Skeletal muscle tissue (tissue), 4 donors: ENCODE data around the gene NUAK1. TPM values are rescaled to one million over a fixed set of nuclear protein-coding genes. Genes with fewer than 3 reads are reported as not detected.
A peak's percentile ranks its signal among the peaks of the same experiment; 100 is the strongest.

ENCODE experiments used
- H3K27ac ChIP-seq: one replicate; pipeline ENCODE4 v1.7.0; 2013; ENCODE audit warnings: mild to moderate bottlenecking, low read depth, low read length, inconsistent platforms
- H3K27me3 ChIP-seq, 3 donors: one replicate each; pipeline ENCODE4 v1.7.0; 2013; ENCODE audit warnings: low read length in 3 of 3; ENCODE audit not compliant: control insufficient read depth in 3 of 3, insufficient read depth in 3 of 3
- H3K36me3 ChIP-seq, 3 donors: one replicate each; pipeline ENCODE4 v1.7.0; 2013; ENCODE audit warnings: low read length in 3 of 3; ENCODE audit not compliant: control insufficient read depth in 3 of 3, insufficient read depth in 3 of 3
- H3K4me1 ChIP-seq, 3 donors: one replicate each; pipeline ENCODE4 v1.7.0; 2013; ENCODE audit warnings: low read length in 3 of 3, mild to moderate bottlenecking in 3 of 3; ENCODE audit not compliant: control insufficient read depth in 3 of 3, insufficient read depth in 3 of 3
- H3K4me3 ChIP-seq, 3 donors: one replicate each; pipeline ENCODE4 v1.7.0; 2013; ENCODE audit warnings: low read length in 3 of 3
- H3K9ac ChIP-seq, 3 donors: one replicate each; pipeline ENCODE4 v1.7.0; 2013; ENCODE audit warnings: low read length in 3 of 3, mild to moderate bottlenecking in 3 of 3, moderate library complexity in 2 of 3, low read depth in 1 of 3
- H3K9me3 ChIP-seq, 3 donors: one replicate each; pipeline ENCODE4 v1.7.0; 2013; ENCODE audit warnings: low read length in 3 of 3; ENCODE audit not compliant: control insufficient read depth in 3 of 3
- total RNA-seq: library from RNA; depleted of rRNA; stranded (reverse); fragments of >200 nt; gene quantifications from one replicate; pipeline ENCODE4 v1.2.3, GENCODE V29; 2014
- donor health status: Osteomylitis.

The NUAK1 gene
- total RNA-seq, 1 donor from 2014 or later = 9.4 TPM

DNA sequence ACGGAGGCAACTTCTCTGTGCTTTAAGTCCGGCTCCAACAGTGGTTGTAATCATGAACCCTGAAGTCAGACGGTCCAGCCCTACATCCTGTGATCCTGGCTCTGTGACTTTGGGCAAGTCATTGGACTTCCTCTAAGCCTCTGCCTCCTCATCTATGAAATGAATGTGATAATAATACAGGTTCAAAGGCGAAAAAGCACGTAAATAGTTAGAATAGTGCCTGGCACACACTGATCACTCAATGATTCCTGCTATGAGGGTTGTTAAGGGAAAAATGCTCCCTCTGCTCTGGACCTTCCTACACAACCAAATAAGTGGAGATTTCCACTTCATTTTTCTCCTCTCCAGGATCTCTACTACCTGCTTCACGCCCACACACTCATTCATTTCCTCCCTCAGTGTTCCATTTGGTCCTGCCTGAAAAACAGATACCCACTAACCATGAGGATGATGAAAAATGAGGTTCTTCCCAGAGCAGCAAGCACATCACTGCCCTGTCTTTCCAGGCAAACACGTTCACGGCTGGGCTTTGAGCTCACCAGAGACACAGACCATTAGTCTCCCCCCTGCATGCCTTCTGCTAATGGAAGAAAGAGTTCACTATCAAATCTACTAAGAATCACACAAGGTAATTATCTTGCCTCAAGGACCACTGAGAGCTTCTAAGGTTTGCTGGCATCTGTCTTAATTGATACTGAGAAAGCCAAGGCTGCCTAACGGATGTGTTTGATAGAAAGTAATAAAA is 13.2 kb downstream of the NUAK1 start:
- Histone ChIP-seq H3K4me1 (peaks cover 67 to 75% (median 70%) of the 10 kb centered on the region in 3 donors), H3K27ac (no peak overlapping the region), H3K27me3 (no peaks in the 10 kb centered on the region), H3K4me3 (no peak overlapping the region), H3K9me3 (no peaks in the 10 kb centered on the region), H3K9ac (no peak overlapping the region), H3K36me3 (no peaks in the 10 kb centered on the region)

GRCh38 chr12:106123551-106124081 is 15.1 kb downstream of the NUAK1 start:
- peaks cover 71 to 83% (median 81%) of the 10 kb centered on the region in 3 donors for H3K4me1 ChIP-seq
- H3K9ac ChIP-seq = peak overlapping the region; percentile 52 to 71 (median 55)
- no peaks in the 10 kb centered on the region for H3K9me3 ChIP-seq
- H3K27me3 ChIP-seq = no peaks in the 10 kb centered on the region
- no peaks in the 10 kb centered on the region for H3K36me3 ChIP-seq
- peak overlapping the region in 1 of 3 donors; percentile 51 for H3K4me3 ChIP-seq
- peak overlapping the region; percentile 76 for H3K27ac ChIP-seq

DNA sequence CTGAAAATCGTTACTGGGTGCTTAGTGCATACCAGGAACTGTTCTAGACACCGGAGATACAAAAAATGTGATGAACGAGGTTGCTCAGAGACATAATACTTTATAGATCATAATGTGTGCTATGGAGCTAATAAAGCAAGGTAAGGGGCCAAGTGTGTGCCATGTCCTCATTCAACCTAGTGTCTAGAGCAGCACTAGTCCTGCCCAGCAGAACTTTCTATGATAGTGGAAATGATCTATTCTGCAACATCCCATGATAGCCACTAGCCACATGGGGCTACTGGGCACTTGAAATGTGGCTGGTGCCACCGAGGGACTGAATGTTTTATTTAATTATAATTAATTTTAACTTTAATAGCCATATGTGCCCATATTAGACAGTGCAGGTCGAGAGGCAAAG is 15.6 kb downstream of the NUAK1 start:
- Histone ChIP-seq H3K4me1 (peaks cover 74 to 82% (median 81%) of the 10 kb centered on the region in 3 donors), H3K9ac (peak overlapping the region; percentile 5 to 71 (median 20)), H3K27ac (peak overlapping the region; percentile 76), H3K36me3 (no peaks in the 10 kb centered on the region), H3K27me3 (no peaks in the 10 kb centered on the region), H3K9me3 (no peaks in the 10 kb centered on the region), H3K4me3 (no peak overlapping the region)

GRCh38 chr12:106122004-106122403 is 16.8 kb downstream of the NUAK1 start:
- H3K36me3 ChIP-seq = no peaks in the 10 kb centered on the region
- no peaks in the 10 kb centered on the region for H3K27me3 ChIP-seq
- H3K9ac ChIP-seq = no peak overlapping the region
- peaks cover 72 to 79% (median 78%) of the 10 kb centered on the region in 3 donors for H3K4me1 ChIP-seq
- no peaks in the 10 kb centered on the region for H3K9me3 ChIP-seq
- H3K4me3 ChIP-seq = no peak overlapping the region
- no peak overlapping the region for H3K27ac ChIP-seq

GRCh38 chr12:106120519-106121105 is 18.1 kb downstream of the NUAK1 start:
- Histone ChIP-seq H3K36me3 (no peaks in the 10 kb centered on the region), H3K27ac (peak overlapping the region; percentile 39), H3K9ac (no peak overlapping the region), H3K4me3 (no peak overlapping the region), H3K9me3 (no peaks in the 10 kb centered on the region), H3K27me3 (no peaks in the 10 kb centered on the region), H3K4me1 (peaks cover 70 to 76% (median 74%) of the 10 kb centered on the region in 3 donors)

- Histone ChIP-seq H3K27ac (peak overlapping the region; percentile 48), H3K9me3 (no peaks in the 10 kb centered on the region), H3K4me3 (no peak overlapping the region), H3K4me1 (peaks cover 72 to 77% (median 74%) of the 10 kb centered on the region in 3 donors), H3K36me3 (no peaks in the 10 kb centered on the region), H3K27me3 (no peaks in the 10 kb centered on the region), H3K9ac (no peak overlapping the region)
Observed at GRCh38 chr12:106119301-106119700, 19.5 kb downstream of the NUAK1 start.

DNA sequence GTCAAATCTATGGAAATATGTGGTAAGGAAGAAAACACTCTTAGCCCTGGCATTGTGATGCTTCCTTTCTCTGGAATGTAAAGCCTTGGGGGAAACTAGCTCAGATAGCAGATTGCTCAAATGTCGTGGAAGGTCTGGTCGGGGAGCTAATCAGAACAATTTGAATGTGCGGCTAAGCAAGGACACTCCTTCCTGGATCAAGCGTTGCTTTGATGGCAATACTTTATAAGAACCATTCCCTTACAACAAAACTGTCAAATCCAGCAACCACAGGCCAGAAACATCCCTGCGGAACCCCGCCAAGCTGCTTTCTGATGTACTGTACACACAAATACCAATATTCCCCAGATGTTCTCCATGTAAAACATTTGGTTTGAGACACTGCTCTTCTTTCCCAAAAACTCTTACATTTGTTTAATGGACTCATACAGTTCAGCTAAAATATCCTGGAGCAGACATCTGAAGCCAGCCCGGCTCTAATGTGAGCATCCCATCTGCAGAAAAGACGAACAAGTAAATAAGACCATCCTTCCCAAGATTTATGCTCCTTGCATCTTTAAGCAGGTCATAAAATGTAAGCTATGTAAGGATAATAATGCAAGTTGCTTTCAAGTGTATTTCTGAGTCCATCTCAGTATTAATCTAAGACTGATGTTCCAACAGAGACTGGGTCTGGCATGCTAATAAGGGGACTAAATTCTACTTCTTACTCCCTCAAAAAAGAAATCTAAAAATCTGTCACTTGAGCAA is 20.2 kb downstream of the NUAK1 start:
- H3K27ac ChIP-seq = peak overlapping the region; percentile 48
- no peak overlapping the region for H3K4me3 ChIP-seq
- no peak overlapping the region for H3K9ac ChIP-seq
- no peaks in the 10 kb centered on the region for H3K36me3 ChIP-seq
- H3K9me3 ChIP-seq = no peaks in the 10 kb centered on the region
- H3K4me1 ChIP-seq = peaks cover 72 to 78% (median 75%) of the 10 kb centered on the region in 3 donors
- no peaks in the 10 kb centered on the region for H3K27me3 ChIP-seq

GRCh38 chr12:106115440-106115839 is 23.3 kb downstream of the NUAK1 start:
- H3K27me3 ChIP-seq = no peaks in the 10 kb centered on the region
- peaks cover 61 to 77% (median 72%) of the 10 kb centered on the region in 3 donors for H3K4me1 ChIP-seq
- H3K9me3 ChIP-seq = no peaks in the 10 kb centered on the region
- H3K27ac ChIP-seq = no peak overlapping the region
- no peak overlapping the region for H3K4me3 ChIP-seq
- no peak overlapping the region for H3K9ac ChIP-seq
- H3K36me3 ChIP-seq = no peaks in the 10 kb centered on the region

DNA sequence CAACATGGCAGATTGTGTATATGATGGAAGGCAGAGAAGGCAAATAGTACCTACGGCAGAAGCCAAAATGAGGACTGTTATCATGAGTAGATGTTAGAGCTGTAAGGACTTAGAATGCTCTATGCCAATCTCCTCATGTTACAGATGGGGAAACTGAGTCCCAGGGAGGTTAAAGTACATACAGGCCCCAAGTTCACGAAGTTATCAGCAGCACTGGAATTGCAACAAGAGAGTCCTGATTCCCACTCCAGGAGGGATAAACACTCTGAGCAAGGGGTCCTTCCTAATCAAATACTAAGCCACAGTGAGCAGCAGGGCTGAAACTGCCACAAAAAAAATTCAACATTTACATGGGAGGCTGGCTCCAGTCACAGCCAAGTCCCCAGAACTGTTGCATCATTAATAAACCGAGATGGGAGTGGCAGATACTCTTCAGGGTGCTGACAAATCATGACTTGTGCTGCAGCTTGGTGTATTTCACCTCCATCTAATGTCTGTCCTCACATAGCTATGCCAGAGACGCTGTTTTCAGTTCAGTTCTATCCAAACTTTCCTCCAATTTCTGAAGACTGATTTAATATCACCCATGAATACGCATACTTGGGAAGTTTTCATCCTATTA is 24.2 kb downstream of the NUAK1 start:
- no peaks in the 10 kb centered on the region for H3K27me3 ChIP-seq
- H3K27ac ChIP-seq = peak overlapping the region; percentile 72
- H3K36me3 ChIP-seq = no peaks in the 10 kb centered on the region
- peaks cover 54 to 70% (median 64%) of the 10 kb centered on the region in 3 donors for H3K4me1 ChIP-seq
- no peak overlapping the region for H3K4me3 ChIP-seq
- H3K9me3 ChIP-seq = no peaks in the 10 kb centered on the region
- H3K9ac ChIP-seq = peak overlapping the region in 2 of 3 donors; percentile 51 to 54
